ENCODE results near the gene SPZ1.
"Not testable (repeated sequence)": the region's sequence is repeated elsewhere in the genome, so short reads cannot be mapped to it uniquely, and the experiment has no call there.

The SPZ1 gene

DNA sequence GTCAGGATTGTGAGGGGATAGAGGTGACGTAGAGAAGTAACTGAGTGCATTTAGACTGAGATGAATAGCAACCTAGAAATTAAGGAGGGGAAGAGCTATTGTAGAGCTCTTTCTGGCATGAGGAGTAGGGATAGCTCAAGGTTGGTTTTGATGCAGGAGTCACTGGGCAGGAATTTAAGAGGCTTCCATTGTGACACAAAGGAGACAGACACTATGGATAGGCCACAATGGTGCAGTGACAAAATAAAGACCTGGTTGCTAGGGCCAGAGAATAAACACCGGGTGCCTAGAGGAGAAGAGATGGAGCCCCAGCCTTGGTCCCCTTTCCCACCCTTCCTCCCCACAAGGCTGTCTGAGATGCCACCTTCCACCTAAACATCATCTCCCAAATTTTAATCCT is at the start of gene SPZ1:
Gene SPZ1 (plus strand): TSS at position 301 of the 400 bp plus-strand sequence. CDS start 214 bp downstream, outside the sequence.
- H3K4me1 Mint-ChIP-seq: no peaks in the 10 kb centered on the region
- H3K9me3 Mint-ChIP-seq: no peaks in the 10 kb centered on the region
- DNase-seq (no peak), ATAC-seq (replicated peaks) (no peak)
- H3K27me3 Mint-ChIP-seq: peaks cover 18 to 20% of the 10 kb centered on the region in 2 donors
- H3K27ac Mint-ChIP-seq: no peak within 1 kb of the TSS
- H3K36me3 Mint-ChIP-seq: no peaks in the 10 kb centered on the region
- no peak within 1 kb of the TSS for H3K4me3 Mint-ChIP-seq

- not testable (repeated sequence) for ATAC-seq (replicated peaks); H3K27me3 Mint-ChIP-seq; H3K4me3 Mint-ChIP-seq; H3K9me3 Mint-ChIP-seq; H3K27ac Mint-ChIP-seq; H3K36me3 Mint-ChIP-seq; DNase-seq
- peaks cover 9 to 17% of the 10 kb centered on the region in 2 donors for H3K4me1 Mint-ChIP-seq
These were observed 49.3 kb upstream of the SPZ1 start for GRCh38 chr5:80270543-80270942.

- ATAC-seq (replicated peaks) (no peak), DNase-seq (no peak)
- Mint-ChIP-seq H3K36me3 (no peaks in the 10 kb centered on the region), H3K27me3 (no peaks in the 10 kb centered on the region), H3K4me1 (peaks cover 1 to 2% of the 10 kb centered on the region in 2 donors), H3K4me3 (no peak overlapping the region), H3K9me3 (no peaks in the 10 kb centered on the region), H3K27ac (no peak overlapping the region)
These were observed 44.5 kb upstream of the SPZ1 start for GRCh38 chr5:80275347-80275746.

- H3K36me3 Mint-ChIP-seq: no peaks in the 10 kb centered on the region
- H3K27ac Mint-ChIP-seq: no peak overlapping the region
- no peaks in the 10 kb centered on the region for H3K9me3 Mint-ChIP-seq
- no peak overlapping the region for H3K4me3 Mint-ChIP-seq
- no peaks in the 10 kb centered on the region for H3K27me3 Mint-ChIP-seq
- ATAC-seq (replicated peaks) (no peak), DNase-seq (no peak)
- peaks cover 0 to 1% of the 10 kb centered on the region in 2 donors for H3K4me1 Mint-ChIP-seq
These were observed 43.6 kb upstream of the SPZ1 start for GRCh38 chr5:80276186-80276585.

GRCh38 chr5:80277191-80277590 is 42.6 kb upstream of the SPZ1 start:
- Mint-ChIP-seq H3K9me3 (no peaks in the 10 kb centered on the region), H3K4me1 (peaks cover 0 to 1% of the 10 kb centered on the region in 2 donors), H3K36me3 (no peaks in the 10 kb centered on the region), H3K27me3 (no peaks in the 10 kb centered on the region), H3K4me3 (no peak overlapping the region), H3K27ac (no peak overlapping the region)
- no peak for ATAC-seq (replicated peaks)
- no peak for DNase-seq

- Mint-ChIP-seq H3K36me3 (no peaks in the 10 kb centered on the region), H3K4me3 (no peak overlapping the region), H3K27ac (no peak overlapping the region), H3K27me3 (no peaks in the 10 kb centered on the region), H3K4me1 (peaks cover 0 to 8% of the 10 kb centered on the region in 2 donors), H3K9me3 (no peaks in the 10 kb centered on the region)
- no peak for ATAC-seq (replicated peaks)
- no peak for DNase-seq
These were observed 37.7 kb upstream of the SPZ1 start for GRCh38 chr5:80282054-80282453.

GRCh38 chr5:80283360-80283759 is 36.4 kb upstream of the SPZ1 start:
- H3K27ac Mint-ChIP-seq: no peak overlapping the region

DNA sequence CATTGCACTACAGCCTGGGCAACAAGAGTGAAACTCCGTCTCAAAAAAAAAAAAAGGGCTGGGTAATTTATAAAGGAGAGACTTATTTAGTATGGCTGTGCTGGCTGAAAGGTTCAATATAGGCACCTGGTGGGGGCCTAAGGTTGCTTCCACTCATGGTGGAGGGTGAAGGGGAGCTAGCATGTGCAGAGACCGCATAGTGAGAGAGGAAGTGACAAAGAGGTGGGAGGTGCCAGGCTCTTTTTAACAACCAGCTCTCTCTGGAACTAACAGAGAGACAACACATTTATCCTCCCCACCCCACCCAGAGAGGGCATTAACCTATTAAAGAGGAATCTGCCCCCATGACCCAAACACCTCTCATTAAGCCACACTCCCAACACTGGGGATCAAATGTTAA is 35.1 kb upstream of the SPZ1 start:
- DNase-seq (no peak), ATAC-seq (replicated peaks) (peak in 1 of 2 donors; percentile 42)
- peaks cover 0 to 8% of the 10 kb centered on the region in 2 donors for H3K4me1 Mint-ChIP-seq
- no peak overlapping the region for H3K27ac Mint-ChIP-seq
- H3K36me3 Mint-ChIP-seq: no peaks in the 10 kb centered on the region
- H3K9me3 Mint-ChIP-seq: no peaks in the 10 kb centered on the region
- H3K4me3 Mint-ChIP-seq: no peak overlapping the region
- H3K27me3 Mint-ChIP-seq: no peaks in the 10 kb centered on the region

More at GRCh38 chr5:80283360-80283759, 36.4 kb upstream of the SPZ1 start:
- no peaks in the 10 kb centered on the region for H3K9me3 Mint-ChIP-seq
- H3K36me3 Mint-ChIP-seq: no peaks in the 10 kb centered on the region
- H3K27me3 Mint-ChIP-seq: no peaks in the 10 kb centered on the region
- DNase-seq (no peak), ATAC-seq (replicated peaks) (no peak)
- H3K4me3 Mint-ChIP-seq: no peak overlapping the region
- H3K4me1 Mint-ChIP-seq: peaks cover 0 to 8% of the 10 kb centered on the region in 2 donors

DNA sequence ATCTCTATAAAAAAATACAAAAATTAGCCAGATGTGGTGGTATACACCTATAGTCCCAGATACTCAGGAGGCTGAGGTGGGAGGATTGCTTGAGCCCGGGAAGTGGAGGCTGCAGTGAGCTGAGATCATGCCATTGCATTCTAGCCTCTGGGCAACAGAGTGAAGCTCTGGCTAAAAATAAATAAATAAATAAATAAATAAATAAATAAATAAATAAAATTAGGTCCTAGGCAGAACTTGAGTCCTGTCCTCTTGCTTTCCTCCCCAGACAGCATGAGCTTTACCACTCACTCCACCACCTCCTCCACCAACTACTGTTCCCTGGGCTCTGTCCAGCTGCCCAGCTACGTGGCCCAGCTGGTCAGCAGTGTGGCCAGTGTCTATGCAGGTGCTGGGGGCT is 31.6 kb upstream of the SPZ1 start:
- Mint-ChIP-seq H3K4me3 (no peak overlapping the region), H3K36me3 (no peaks in the 10 kb centered on the region), H3K27me3 (no peaks in the 10 kb centered on the region), H3K4me1 (peaks cover 0 to 8% of the 10 kb centered on the region in 2 donors), H3K9me3 (peaks cover 0 to 3% of the 10 kb centered on the region in 2 donors), H3K27ac (no peak overlapping the region)
- ATAC-seq (replicated peaks): no peak
- no peak for DNase-seq

- H3K4me1 Mint-ChIP-seq: peaks cover 0 to 8% of the 10 kb centered on the region in 2 donors
These were observed 30.5 kb upstream of the SPZ1 start for GRCh38 chr5:80289320-80289719.

DNA sequence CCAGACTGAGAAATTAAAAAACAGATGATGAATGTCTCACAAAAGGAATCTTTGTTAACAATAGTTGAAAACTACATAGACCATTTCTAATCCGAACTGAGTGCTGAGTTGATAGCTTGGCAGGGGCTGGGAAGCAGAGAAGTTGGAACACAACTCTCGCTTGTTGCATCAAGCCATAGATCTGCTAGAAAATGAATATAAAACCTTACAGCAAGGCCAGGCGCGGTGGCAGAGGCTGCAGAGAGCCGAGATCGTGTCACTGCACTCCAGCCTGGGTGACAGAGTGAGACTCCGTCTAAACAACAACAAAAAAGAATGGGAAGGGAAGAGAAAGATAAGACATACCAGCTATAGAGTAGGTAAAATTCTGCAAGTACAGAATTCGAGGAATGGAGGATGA is 28.0 kb upstream of the SPZ1 start:
- Mint-ChIP-seq H3K4me3 (no peak overlapping the region), H3K4me1 (no peaks in the 10 kb centered on the region), H3K27me3 (no peaks in the 10 kb centered on the region), H3K27ac (no peak overlapping the region), H3K36me3 (no peaks in the 10 kb centered on the region), H3K9me3 (peaks cover 0 to 3% of the 10 kb centered on the region in 2 donors)
- DNase-seq: no peak
- ATAC-seq (replicated peaks): no peak

More at GRCh38 chr5:80289320-80289719, 30.5 kb upstream of the SPZ1 start:
- Mint-ChIP-seq H3K36me3 (no peaks in the 10 kb centered on the region), H3K9me3 (peaks cover 0 to 3% of the 10 kb centered on the region in 2 donors), H3K27me3 (no peaks in the 10 kb centered on the region), H3K27ac (no peak overlapping the region), H3K4me3 (no peak overlapping the region)
- ATAC-seq (replicated peaks): no peak
- no peak for DNase-seq

GRCh38 chr5:80296121-80296520 is 23.7 kb upstream of the SPZ1 start:
- Mint-ChIP-seq H3K9me3 (peaks cover 0 to 3% of the 10 kb centered on the region in 2 donors), H3K27me3 (no peaks in the 10 kb centered on the region), H3K4me3 (no peak overlapping the region), H3K4me1 (no peaks in the 10 kb centered on the region), H3K27ac (no peak overlapping the region), H3K36me3 (no peaks in the 10 kb centered on the region)
- DNase-seq (no peak), ATAC-seq (replicated peaks) (no peak)

DNA sequence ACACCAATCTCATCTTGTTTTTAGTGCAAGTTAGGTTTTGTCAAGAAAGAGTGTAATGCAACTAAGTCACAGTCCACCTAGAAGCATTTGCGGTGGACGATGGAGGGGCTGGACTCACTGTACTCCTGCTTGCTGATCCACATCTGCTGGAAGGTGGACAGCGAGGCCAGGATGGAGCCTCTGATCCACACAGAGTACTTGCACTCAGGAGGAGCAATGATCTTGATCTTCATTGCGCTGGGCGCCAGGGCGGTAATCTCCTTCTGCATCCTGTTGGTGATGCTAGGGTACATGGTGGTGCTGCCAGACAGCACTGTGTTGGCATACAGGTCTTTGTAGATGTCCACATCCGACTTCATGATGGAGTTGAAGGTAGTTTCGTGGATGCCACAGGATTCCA is 20.2 kb upstream of the SPZ1 start:
- H3K4me1 Mint-ChIP-seq: no peaks in the 10 kb centered on the region
- DNase-seq (no peak), ATAC-seq (replicated peaks) (no peak)
- no peaks in the 10 kb centered on the region for H3K27me3 Mint-ChIP-seq
- H3K4me3 Mint-ChIP-seq: no peak overlapping the region
- no peak overlapping the region for H3K27ac Mint-ChIP-seq
- H3K36me3 Mint-ChIP-seq: no peaks in the 10 kb centered on the region
- no peaks in the 10 kb centered on the region for H3K9me3 Mint-ChIP-seq

GRCh38 chr5:80300125-80300524 is 19.7 kb upstream of the SPZ1 start:
- no peak overlapping the region for H3K27ac Mint-ChIP-seq
- H3K9me3 Mint-ChIP-seq: no peaks in the 10 kb centered on the region
- H3K4me3 Mint-ChIP-seq: no peak overlapping the region
- H3K4me1 Mint-ChIP-seq: no peaks in the 10 kb centered on the region
- H3K36me3 Mint-ChIP-seq: no peaks in the 10 kb centered on the region
- DNase-seq (no peak), ATAC-seq (replicated peaks) (no peak)
- H3K27me3 Mint-ChIP-seq: no peaks in the 10 kb centered on the region

GRCh38 chr5:80300796-80301195 is 19.0 kb upstream of the SPZ1 start:
- not testable (repeated sequence) for H3K4me1 Mint-ChIP-seq; H3K27ac Mint-ChIP-seq; H3K9me3 Mint-ChIP-seq; H3K27me3 Mint-ChIP-seq; DNase-seq; H3K36me3 Mint-ChIP-seq; ATAC-seq (replicated peaks); H3K4me3 Mint-ChIP-seq

DNA sequence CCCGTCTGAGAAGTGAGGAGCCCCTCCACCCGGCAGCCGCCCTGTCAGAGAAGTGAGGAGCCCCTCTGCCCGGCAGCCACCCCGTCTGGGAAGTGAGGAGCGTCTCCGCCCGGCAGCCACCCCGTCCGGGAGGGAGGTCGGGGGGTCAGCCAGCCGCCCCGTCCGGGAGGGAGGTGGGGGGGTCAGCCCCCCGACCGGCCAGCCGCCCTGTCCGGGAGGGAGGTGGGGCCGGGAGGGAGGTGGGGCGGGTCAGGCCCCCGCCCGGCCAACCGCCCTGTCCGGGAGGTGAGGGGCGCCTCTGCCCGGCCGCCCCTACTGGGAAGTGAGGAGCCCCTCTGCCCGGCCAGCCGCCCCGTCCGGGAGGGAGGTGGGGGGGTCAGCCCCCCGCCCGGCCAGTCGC is 18.5 kb upstream of the SPZ1 start:
- not testable (repeated sequence) for H3K4me1 Mint-ChIP-seq; ATAC-seq (replicated peaks); H3K4me3 Mint-ChIP-seq; DNase-seq; H3K36me3 Mint-ChIP-seq; H3K27ac Mint-ChIP-seq; H3K9me3 Mint-ChIP-seq; H3K27me3 Mint-ChIP-seq
